Pancreas (tissue), 10 donors: ENCODE results near the gene ZC3H7B. TPM values are rescaled to one million over a fixed set of nuclear protein-coding genes. Genes with fewer than 3 reads are reported as not detected.

Experiments
- ATAC-seq, 4 donors: fragments of 200-7000 bp; cut with Tn5 transposase; one replicate each; pipeline versions ENCODE4 v1.8.0 to v1.9.1; 2020; ENCODE audit warnings: mild to moderate bottlenecking in 4 of 4, moderate library complexity in 4 of 4
- DNase-seq, 6 donors: peaks; one replicate each; pipeline ENCODE4 v3.0.0-alpha.2; 2020
- FAIRE-seq: peaks from 2 replicates; lab custom pipeline; 2012; peaks lifted over from hg19 to GRCh38; lab: Jason Lieb, UNC
- H3K27ac ChIP-seq, 4 donors: fragments of 200-600 bp; sonication (generic); 1 replicate in 3 of 4; 2 replicates in 1 of 4; pipeline versions ENCODE4 v1.5.0 to v1.8.0; 2020
- H3K27me3 ChIP-seq, 4 donors: fragments of 200-600 bp; one replicate each; pipeline ENCODE4 v1.8.0; 2021
- H3K36me3 ChIP-seq, 3 donors: fragments of 200-600 bp; sonication (generic) in 1 of 3; one replicate each; pipeline versions ENCODE4 v1.5.0 to v1.8.0; 2020 to 2021
- H3K4me1 ChIP-seq, 3 donors: fragments of 200-600 bp; one replicate each; pipeline ENCODE4 v1.8.0; 2021
- H3K4me3 ChIP-seq, 4 donors: fragments of 200-600 bp; sonication (generic) in 2 of 4; one replicate each; pipeline versions ENCODE4 v1.5.0 to v1.8.0; 2020 to 2021
- H3K9me3 ChIP-seq, 4 donors: fragments of 200-600 bp; one replicate each; pipeline ENCODE4 v1.8.0; 2021
- WGBS, 2 donors: extraction: QIAGEN DNeasy Blood & Tissue Kit; methylation state at CpG; one replicate each; pipeline ENCODE4 v1.1.7; 2013; 5-methylcytosine and 5-hydroxymethylcytosine counted together
- intact Hi-C, 3 donors: fragments of 100-400 bp; cut with DNase I; formaldehyde crosslinking; loops; one replicate each; pipeline versions ENCODE4 v1.11.1 to v1.14.2; 2022
- polyA plus RNA-seq, 2 donors: library from polyadenylated mRNA; stranded (reverse); fragments of 200-250 nt; gene quantifications; one replicate each; pipeline ENCODE4 v1.2.3, GENCODE V29; 2013
- total RNA-seq, 6 donors: library from RNA; stranded (reverse); fragmentation: NEBNext Ultra II Directional in 4 of 6; extraction: Animal tissue kit (Norgen Biotek cat#: 25700) in 4 of 6; gene quantifications; one replicate each; pipeline versions ENCODE4 v1.2.1 to v1.2.4, GENCODE V29; 2021 to 2023
- TF ChIP-seq, protein P1 (sequence below), 4 donors: fragments of 200-600 bp; sonication (generic) in 3 of 4; IDR thresholded peaks; one replicate each; pipeline versions ENCODE4 v1.5.0 to v1.8.0; 2021; ENCODE audit warnings: antibody characterized with exemption in 4 of 4
- donor health status: healthy with polysubstance abuse.
- donor health status: DM: no; HTN: no; CAD: no; lungs with moderate emphysema.
- donor health status: DM: no; HTN: no; CAD: no.
- donor health status: control.
- donor health status: control.
- donor health status: Bipolar disorder and iron deficiency.
- donor health status: DM: yes; HTN: yes; CAD: no.
- donor health status: DM: no; HTN: no; CAD: no.
- donor health status: DM: no; HTN: no; CAD: no.
- donor health status: DM: yes; HTN: yes; CAD: no.

ZC3H7B gene
- total and polyA plus RNA-seq, 8 donors: 20.9 to 46.8 (median 27.0) TPM

GRCh38 chr22:41330169-41330568 lies 28.8 kb downstream of the ZC3H7B start:
- peaks cover 0 to 49% (median 27%) of the 10 kb centered on the region in 3 donors for H3K36me3 ChIP-seq
- FAIRE-seq (no peak), ATAC-seq (no peak), DNase-seq (no peak)
- intact Hi-C loops: no loop called here
- no peaks in the 10 kb centered on the region for H3K9me3 ChIP-seq
- no peak overlapping the region for H3K4me3 ChIP-seq
- TF ChIP-seq, protein P1, sequence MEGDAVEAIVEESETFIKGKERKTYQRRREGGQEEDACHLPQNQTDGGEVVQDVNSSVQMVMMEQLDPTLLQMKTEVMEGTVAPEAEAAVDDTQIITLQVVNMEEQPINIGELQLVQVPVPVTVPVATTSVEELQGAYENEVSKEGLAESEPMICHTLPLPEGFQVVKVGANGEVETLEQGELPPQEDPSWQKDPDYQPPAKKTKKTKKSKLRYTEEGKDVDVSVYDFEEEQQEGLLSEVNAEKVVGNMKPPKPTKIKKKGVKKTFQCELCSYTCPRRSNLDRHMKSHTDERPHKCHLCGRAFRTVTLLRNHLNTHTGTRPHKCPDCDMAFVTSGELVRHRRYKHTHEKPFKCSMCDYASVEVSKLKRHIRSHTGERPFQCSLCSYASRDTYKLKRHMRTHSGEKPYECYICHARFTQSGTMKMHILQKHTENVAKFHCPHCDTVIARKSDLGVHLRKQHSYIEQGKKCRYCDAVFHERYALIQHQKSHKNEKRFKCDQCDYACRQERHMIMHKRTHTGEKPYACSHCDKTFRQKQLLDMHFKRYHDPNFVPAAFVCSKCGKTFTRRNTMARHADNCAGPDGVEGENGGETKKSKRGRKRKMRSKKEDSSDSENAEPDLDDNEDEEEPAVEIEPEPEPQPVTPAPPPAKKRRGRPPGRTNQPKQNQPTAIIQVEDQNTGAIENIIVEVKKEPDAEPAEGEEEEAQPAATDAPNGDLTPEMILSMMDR (IDR thresholded peaks at IDR 0.05): no peak
- no peaks in the 10 kb centered on the region for H3K4me1 ChIP-seq
- WGBS, 2 donors: 95 to 97% methylated on average over 7 of the region's 7 CpGs
- H3K27ac ChIP-seq: no peak overlapping the region
- H3K27me3 ChIP-seq: no peaks in the 10 kb centered on the region

DNA sequence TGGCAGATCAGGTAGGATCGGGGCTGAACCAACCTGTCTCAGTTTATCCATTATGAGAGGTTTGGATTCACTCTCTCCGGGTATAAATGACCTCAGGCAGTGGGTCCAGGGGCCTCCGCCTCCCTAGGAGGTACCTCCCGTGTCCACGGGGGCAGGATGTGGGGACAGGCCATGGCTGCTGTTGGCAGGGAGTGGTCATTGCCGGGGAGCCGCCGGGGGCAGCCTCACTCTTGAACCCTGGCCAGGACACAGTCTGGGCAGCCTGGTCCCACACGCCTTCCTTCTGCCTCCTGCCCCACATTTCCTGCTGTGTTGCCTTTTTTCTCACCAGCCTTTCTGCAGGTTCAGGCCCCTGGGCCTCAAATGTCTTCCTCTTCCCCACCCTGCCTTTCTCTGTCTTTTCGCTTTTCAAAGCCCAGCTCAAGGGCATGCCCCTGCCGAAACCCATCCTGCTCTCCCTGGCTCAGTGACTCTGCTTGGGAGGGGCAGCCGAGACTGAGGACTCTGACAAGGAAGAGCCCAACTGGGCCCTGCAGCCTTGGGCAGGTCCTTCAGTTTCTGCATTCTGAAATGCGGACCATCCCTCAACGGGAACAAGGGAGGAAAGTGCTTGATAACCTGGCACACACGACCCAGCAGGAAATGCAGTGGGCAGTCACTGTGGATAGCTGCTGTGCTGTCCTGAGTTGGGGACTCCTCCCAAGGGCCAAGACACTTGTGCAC lies 31.1 kb downstream of the ZC3H7B start:
- no peak for FAIRE-seq
- no peak for ATAC-seq
- intact Hi-C loops: no loop called here

GRCh38 chr22:41333806-41334205 lies 32.5 kb downstream of the ZC3H7B start:
- Histone ChIP-seq H3K36me3 (peaks cover 0 to 20% (median 12%) of the 10 kb centered on the region in 3 donors), H3K27ac (no peak overlapping the region), H3K27me3 (no peaks in the 10 kb centered on the region), H3K4me3 (no peak overlapping the region), H3K9me3 (no peaks in the 10 kb centered on the region), H3K4me1 (no peaks in the 10 kb centered on the region)
- TF ChIP-seq, protein P1 (IDR thresholded peaks at IDR 0.05): no peak
- WGBS, 2 donors: 93 to 98% methylated on average over 3 of the region's 3 CpGs
- no peak for FAIRE-seq
- no peak for DNase-seq
- intact Hi-C loops: no loop called here
- no peak for ATAC-seq

More for the DNA sequence above, 31.1 kb downstream of the ZC3H7B start:
- Histone ChIP-seq H3K4me1 (no peaks in the 10 kb centered on the region), H3K36me3 (peaks cover 0 to 32% (median 23%) of the 10 kb centered on the region in 3 donors), H3K27ac (no peak overlapping the region), H3K4me3 (no peak overlapping the region), H3K27me3 (no peaks in the 10 kb centered on the region), H3K9me3 (no peaks in the 10 kb centered on the region)
- no peak for DNase-seq
- WGBS, 2 donors: 92 to 93% methylated on average over 15 of the region's 15 CpGs
- TF ChIP-seq, protein P1 (IDR thresholded peaks at IDR 0.05): no peak

GRCh38 chr22:41334215-41334614 lies 32.9 kb downstream of the ZC3H7B start:
- H3K27me3 ChIP-seq: no peaks in the 10 kb centered on the region
- DNase-seq: no peak
- peaks cover 0 to 20% (median 12%) of the 10 kb centered on the region in 3 donors for H3K36me3 ChIP-seq
- TF ChIP-seq, protein P1 (IDR thresholded peaks at IDR 0.05): no peak
- no peak for FAIRE-seq
- H3K4me1 ChIP-seq: no peaks in the 10 kb centered on the region
- intact Hi-C loops: no loop called here
- peak in 1 of 4 donors; percentile 38 for ATAC-seq
- 43 to 49% methylated on average over 3 of the region's 3 CpGs for WGBS, 2 donors
- H3K4me3 ChIP-seq: no peak overlapping the region
- H3K9me3 ChIP-seq: no peaks in the 10 kb centered on the region
- H3K27ac ChIP-seq: no peak overlapping the region
